HG03280 (cell line): Measurements from ENCODE around the gene NDUFA6.
"Not testable (repeated sequence)": the region's sequence is repeated elsewhere in the genome, so short reads cannot be mapped to it uniquely, and the experiment has no call there.

Experiments used
- ATAC-seq: cut with Tn5 transposase; IDR thresholded peaks from one replicate; pipeline ENCODE4 v1.9.1; 2021; ENCODE audit warnings: mild to moderate bottlenecking, moderate library complexity; ENCODE audit not compliant: unreplicated experiment

NDUFA6 gene

GRCh38 chr22:42090596-42091454 is at the start of gene NDUFA6:
Gene NDUFA6, minus strand, starts transcription at chr22:42090772. Its CDS starts 28 bp downstream, at chr22:42090744.
- peak; percentile 93 for ATAC-seq

- not testable (repeated sequence) for ATAC-seq
Observed at GRCh38 chr22:42140153-42140552, 49.6 kb upstream of the NDUFA6 start.

GRCh38 chr22:42139508-42139907 is 48.9 kb upstream of the NDUFA6 start:
- ATAC-seq = not testable (repeated sequence)

- ATAC-seq = no peak
Observed at GRCh38 chr22:42138972-42139371, 48.4 kb upstream of the NDUFA6 start.

DNA sequence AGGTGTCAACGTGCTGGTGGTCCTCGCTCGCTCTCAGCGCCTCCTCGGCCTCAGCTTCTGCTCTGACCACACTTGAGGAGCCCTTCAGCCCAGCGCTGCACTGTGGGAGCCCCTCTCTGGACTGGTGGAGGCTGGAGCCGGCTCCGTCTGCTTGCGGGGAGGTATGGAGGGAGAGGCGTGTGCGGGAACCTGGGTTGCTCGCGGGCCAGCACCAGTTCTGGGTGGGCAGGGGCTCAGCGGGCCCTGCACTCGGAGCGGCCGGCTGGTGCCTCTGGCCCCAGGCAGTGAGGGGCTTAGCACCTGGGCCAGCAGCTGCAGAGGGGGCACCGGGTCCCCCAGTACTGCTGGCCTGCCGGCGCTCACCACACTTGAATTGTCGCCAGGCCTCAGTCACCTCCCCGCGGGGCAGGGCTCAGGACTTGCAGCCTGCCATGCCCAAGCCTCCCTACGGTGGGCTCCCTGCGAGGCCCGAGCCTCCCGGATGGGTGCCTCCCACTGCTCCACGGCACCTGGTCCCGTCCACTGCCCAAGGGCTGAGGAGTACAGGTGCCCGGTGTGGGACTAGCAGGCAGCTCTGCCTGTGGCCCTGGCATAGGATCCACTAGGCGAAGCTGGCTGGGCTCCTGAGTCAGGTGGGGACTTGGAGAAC is 47.7 kb upstream of the NDUFA6 start:
- no peak for ATAC-seq

DNA sequence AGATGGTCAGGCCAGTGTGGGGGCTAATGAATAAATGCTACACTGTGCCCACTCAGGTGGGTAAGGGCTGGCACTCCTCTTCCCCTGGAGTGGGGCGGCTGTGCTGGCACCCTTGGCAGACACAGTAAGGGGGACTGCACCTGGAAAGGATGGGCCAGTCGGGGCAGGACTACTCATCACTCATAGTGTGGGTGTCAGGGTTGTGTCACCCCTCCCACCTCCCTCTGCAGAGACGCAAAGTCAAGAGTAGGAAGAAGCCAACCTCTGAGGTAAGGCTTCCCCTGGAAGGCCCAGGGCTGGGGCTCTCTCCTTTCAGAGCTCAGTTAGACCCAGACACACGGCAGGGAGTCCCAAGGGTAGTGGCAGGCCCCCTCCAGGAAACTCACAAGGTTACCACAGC is 45.1 kb upstream of the NDUFA6 start:
- not testable (repeated sequence) for ATAC-seq

DNA sequence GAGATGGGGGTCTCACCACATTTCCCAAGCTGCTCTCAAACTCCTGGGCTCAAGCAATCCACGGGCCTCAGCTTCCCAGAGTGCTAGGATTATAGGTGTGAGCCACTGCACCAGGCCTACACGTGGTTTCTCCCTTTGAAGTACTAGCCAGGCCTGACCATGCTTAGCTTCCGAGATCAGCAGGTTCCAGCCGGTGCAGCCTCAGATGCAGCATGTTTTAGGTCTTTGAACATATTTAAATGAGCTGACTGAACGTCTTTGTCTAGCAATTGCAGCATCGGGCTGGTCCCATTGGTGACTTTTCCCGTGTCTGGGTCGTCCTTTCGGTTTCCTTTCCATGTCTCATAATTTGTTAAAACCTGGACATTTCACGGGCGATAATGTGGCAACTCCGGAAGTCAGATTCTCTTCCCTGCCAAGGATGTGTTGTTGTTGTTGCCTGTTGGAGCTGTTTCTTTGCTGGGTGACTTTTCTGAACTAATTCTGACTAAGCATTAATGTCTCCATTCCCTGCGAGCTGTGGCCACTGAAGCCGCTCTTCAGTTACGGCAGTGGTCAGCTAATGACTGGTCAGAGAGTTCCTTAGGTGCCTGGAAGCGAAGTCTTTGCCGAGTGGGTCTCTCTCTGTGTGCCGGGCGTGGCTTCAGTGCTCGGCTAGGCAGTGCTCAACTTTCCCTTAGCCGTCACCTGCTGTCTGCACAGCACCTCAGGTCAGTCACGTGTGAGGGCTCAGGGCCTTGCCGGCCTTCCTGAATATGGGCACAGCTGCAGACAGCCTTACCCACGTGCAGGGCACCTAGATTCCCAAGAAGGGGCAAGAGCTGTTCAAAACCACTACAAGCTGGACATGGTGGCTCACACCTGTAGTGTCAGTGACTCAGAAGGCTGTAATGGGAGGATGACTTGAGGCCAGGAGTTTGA is 43.8 kb upstream of the NDUFA6 start:
- no peak for ATAC-seq

DNA sequence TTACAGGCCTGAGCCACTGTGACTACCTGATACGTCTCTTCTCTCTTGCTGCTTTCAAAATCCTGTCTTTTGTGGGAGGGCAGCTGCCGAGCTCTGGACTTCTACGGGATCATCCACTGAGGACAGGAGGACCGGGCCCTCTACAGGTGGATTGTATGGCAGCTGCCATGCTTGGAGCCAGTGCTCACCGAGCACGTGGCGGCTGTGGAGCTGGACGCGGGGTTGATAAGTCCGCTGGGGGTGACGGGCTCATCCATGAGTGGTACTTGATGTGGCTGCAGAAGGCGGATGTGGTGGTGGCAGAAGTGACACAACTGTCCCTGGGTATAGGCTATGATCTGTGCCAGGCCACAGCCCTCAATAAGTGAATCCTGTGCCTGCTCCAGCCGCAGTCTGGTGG is 41.9 kb upstream of the NDUFA6 start:
- ATAC-seq = no peak

DNA sequence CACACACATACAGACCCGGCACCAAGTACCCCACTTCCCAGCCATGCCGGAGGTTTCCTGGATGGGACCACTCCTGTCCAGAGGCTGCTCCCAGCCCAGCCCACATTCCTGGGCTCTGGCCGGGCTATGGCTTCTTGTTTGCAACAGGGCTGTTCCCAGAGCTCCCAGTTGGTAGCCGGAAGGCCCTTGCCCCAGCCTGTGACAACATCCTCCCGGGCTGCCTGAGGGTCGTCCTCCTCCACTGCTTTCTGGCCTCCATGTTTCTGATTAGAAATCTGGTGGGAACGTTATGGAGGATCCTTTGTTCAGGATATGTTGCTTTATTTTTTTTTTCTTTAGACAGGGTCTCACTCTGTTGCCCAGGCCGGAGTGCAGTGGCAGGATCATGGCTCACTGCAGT is 41.0 kb upstream of the NDUFA6 start:
- no peak for ATAC-seq

DNA sequence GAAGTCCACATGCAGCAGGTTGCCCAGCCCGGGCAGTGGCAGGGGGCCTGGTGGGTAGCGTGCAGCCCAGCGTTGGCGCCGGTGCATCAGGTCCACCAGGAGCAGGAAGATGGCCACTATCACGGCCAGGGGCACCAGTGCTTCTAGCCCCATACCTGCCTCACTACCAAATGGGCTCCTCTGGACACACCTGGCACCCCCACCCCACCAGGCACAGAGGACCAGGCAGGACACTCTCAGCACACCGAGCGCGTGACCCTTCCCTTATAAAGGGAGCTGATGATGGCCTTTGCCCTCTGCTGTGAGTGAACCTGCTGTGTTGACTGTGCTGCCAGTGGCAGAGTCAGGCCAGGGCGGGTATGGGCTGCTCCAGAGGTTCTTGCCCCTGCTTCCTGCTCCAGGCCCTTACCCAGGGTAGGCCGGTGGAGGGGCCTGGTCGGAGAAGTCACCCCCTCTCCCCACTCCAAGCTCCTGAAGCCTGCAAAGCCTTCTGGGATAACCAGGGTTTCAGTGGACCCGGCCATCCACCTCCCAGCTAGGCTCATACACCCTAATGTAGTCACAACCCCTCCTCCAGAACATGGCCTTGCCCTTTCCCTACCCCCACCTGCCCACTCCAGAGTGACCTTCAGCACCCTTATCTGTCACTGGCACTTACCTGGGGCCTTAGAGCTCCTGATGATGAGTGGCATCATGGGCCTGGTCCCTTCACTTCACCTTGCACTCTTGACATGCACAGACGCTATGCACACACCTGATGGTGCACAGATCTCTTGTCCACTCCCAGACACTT is 40.3 kb upstream of the NDUFA6 start, which contains the start of gene CYP2D6:
CYP2D6 (minus strand) TSS at position 172 of the 793 bp plus-strand sequence; CDS start at position 153, 19 bp downstream.
- not testable (repeated sequence) for ATAC-seq

DNA sequence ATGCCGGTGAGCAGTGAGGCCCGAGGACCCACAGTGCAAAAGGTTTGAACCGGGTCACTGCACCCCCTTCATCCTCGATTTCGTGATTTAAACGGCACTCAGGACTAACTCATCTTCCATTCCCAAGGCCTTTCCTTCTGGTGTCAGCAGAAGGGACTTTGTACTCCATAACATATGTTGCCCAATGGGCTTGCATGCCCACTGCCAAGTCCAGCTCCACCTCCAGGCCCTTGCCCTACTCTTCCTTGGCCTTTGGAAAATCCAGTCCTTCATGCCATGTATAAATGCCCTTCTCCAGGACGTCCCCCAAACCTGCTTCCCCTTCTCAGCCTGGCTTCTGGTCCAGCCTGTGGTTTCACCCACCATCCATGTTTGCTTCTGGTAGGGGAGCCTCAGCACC is 39.6 kb upstream of the NDUFA6 start:
- ATAC-seq = not testable (repeated sequence)

- ATAC-seq = not testable (repeated sequence)
Observed at GRCh38 chr22:42128776-42129694, 38.5 kb upstream of the NDUFA6 start.

- ATAC-seq = not testable (repeated sequence)
Observed at GRCh38 chr22:42128007-42128406, 37.4 kb upstream of the NDUFA6 start.

- ATAC-seq = no peak
Observed at GRCh38 chr22:42127606-42128005, 37.0 kb upstream of the NDUFA6 start.

- not testable (repeated sequence) for ATAC-seq
Observed at GRCh38 chr22:42123529-42123928, 33.0 kb upstream of the NDUFA6 start.

DNA sequence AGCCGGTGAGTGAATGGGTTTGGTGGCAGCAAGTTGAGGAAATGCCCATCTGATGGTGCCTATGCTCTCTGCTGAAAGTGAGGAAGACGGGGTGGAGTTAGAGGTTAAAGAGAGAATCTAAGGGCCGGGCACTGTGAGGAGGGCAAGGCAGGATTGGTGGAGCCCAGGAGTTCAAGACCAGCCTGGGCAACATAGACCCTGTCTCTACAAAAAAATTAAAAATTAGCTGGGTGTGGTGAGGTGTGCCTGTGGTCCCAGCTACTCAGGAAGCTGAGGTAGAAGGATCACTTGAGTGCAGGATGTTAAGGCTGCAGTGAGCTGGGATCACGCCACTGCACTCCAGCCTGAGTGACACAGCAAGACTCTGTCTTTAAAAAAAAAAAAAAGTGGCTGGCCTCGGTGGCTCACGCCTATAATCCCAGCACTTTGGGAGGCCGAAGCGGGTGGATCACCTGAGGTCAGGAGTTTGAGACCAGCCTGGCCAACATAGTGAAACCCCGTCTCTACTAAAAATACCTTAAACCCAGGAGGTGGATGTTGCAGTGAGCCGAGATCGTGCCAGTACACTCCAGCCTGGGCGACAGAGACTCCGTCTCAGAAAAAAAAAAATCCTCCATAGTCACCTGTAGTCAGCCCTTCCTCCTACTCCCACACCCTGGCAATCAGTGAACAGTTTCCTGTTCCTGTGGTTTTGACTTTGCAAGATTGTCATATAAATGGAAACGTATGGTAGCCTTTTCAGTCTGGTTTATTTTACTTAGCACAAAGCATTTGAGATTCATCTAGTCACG is 29.9 kb upstream of the NDUFA6 start:
- not testable (repeated sequence) for ATAC-seq

DNA sequence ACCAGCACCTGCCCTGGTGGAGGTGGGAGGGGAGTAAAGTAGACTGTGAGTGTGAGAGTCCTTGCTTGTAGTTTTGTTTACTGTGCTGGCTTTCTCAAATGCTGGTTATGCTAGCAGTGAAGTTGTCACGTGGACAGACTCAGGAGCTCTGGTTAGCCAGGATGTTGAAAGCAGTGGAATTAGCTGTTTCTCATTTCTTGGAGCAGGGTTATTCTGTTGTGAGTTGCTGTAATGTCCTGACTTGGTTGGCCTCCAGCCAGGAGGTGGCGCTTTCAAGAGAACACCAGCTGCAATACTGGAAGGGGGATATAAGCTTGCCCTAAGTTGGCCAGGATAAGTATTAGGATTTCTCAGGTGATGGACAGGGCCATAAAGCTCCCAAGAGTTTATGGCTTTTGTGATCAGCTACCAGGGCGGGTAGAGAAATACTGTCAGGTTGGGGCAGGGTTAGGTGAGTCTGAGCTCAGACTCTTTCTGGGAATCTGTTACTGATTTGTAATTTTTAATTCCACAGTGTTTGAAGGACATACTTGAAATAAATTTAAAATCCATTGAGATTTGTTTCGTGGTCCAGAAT is 26.4 kb upstream of the NDUFA6 start:
- ATAC-seq = no peak

- ATAC-seq = not testable (repeated sequence)
Observed at GRCh38 chr22:42115420-42115830, 24.9 kb upstream of the NDUFA6 start.
